ENCODE measurements around the gene PCDH9.
A peak's percentile ranks its signal among the peaks of the same experiment; 100 is the strongest.

PCDH9 gene

DNA sequence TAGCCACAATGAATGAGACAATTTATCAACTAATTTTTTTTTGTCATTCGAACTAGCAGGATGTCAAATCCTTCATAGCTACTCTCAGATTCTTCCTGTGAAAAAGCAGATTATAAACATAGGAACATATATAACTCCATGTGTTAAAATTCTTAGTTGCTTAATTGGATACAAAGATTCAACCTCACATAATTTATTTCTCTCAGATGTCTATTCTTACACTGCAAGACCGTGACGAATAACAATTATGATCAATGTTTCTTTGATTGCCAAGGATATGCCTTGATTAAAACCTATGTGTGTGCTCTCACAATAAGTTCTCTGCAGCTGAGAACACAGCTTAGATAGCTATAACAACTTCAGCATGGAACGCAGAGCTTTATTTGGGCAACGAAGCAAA, 872.7 kb downstream of the PCDH9 start:
- in situ Hi-C loops (cut with HindIII; ENCODE audit: low sequenced_read_pairs), result no loop called here

GRCh38 chr13:66354879-66355751, 875.0 kb downstream of the PCDH9 start:
- TF ChIP-seq, protein P1, sequence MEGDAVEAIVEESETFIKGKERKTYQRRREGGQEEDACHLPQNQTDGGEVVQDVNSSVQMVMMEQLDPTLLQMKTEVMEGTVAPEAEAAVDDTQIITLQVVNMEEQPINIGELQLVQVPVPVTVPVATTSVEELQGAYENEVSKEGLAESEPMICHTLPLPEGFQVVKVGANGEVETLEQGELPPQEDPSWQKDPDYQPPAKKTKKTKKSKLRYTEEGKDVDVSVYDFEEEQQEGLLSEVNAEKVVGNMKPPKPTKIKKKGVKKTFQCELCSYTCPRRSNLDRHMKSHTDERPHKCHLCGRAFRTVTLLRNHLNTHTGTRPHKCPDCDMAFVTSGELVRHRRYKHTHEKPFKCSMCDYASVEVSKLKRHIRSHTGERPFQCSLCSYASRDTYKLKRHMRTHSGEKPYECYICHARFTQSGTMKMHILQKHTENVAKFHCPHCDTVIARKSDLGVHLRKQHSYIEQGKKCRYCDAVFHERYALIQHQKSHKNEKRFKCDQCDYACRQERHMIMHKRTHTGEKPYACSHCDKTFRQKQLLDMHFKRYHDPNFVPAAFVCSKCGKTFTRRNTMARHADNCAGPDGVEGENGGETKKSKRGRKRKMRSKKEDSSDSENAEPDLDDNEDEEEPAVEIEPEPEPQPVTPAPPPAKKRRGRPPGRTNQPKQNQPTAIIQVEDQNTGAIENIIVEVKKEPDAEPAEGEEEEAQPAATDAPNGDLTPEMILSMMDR (IDR thresholded peaks at IDR 0.05; ENCODE audit: low read depth, low read length), result no peak
- no peak for DNase-seq (ENCODE audit: low read depth, low spot score)
- no peak overlapping the region for H3K4me3 ChIP-seq (ENCODE audit: low read depth, low read length)
- in situ Hi-C loops (cut with HindIII; ENCODE audit: low sequenced_read_pairs), result no loop called here

More for the DNA sequence above, 872.7 kb downstream of the PCDH9 start:
- no peak for DNase-seq (ENCODE audit: low read depth, low spot score)
- TF ChIP-seq, protein P1 (IDR thresholded peaks at IDR 0.05; ENCODE audit: low read depth, low read length), result no peak
- H3K4me3 ChIP-seq (ENCODE audit: low read depth, low read length), result no peak overlapping the region

DNA sequence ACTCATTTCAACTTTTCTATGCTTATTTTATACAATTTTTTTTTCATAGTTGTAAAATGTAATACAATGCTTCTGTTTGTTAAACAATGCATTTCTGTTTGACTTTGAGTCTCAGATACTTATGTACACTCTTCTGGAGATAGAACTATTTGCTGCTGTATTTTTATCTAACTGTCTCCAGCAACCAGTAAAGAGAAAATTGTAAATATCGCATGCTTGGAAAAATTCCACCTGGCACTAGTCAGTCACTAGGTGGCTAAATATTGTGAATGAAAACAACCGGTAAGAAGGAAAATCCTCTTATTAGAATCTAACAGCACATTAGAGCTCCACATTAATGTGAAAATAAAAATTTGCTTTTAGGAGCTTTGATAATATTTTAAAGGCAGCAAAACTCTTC, 876.5 kb downstream of the PCDH9 start:
- H3K4me3 ChIP-seq (ENCODE audit: low read depth, low read length), result no peak overlapping the region
- DNase-seq (ENCODE audit: low read depth, low spot score), result peak; percentile 41
- TF ChIP-seq, protein P1 (IDR thresholded peaks at IDR 0.05; ENCODE audit: low read depth, low read length), result no peak
- in situ Hi-C loops (cut with HindIII; ENCODE audit: low sequenced_read_pairs), result no loop called here

DNA sequence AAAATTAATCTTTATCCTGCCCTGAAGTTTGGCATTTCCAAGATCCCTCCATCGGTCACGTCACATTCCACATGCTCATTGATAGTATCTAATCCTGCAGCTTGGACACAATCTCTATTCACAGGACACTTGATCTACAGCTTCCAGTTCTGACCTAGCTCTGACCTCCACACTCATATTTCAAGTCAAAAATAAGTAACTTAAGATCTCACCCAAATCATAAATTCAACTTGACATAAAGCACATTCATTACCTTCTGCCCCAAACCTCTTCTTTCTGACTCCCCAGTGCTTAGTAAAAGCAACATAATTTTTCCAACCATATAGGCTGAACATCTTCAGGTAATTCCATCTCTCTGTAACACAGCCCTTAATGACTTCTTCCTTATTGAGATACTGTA, 880.2 kb downstream of the PCDH9 start:
- TF ChIP-seq, protein P1 (IDR thresholded peaks at IDR 0.05; ENCODE audit: low read depth, low read length), result no peak
- in situ Hi-C loops (cut with HindIII; ENCODE audit: low sequenced_read_pairs), result no loop called here

GRCh38 chr13:66348745-66349690, 881.1 kb downstream of the PCDH9 start:
- no peak for DNase-seq (ENCODE audit: low read depth, low spot score)
- no peak overlapping the region for H3K4me3 ChIP-seq (ENCODE audit: low read depth, low read length)
- in situ Hi-C loops (cut with HindIII; ENCODE audit: low sequenced_read_pairs), result no loop called here
- TF ChIP-seq, protein P1 (IDR thresholded peaks at IDR 0.05; ENCODE audit: low read depth, low read length), result no peak

More for the DNA sequence above, 880.2 kb downstream of the PCDH9 start:
- DNase-seq (ENCODE audit: low read depth, low spot score), result no peak
- no peak overlapping the region for H3K4me3 ChIP-seq (ENCODE audit: low read depth, low read length)

GRCh38 chr13:66347486-66348117, 882.5 kb downstream of the PCDH9 start:
- TF ChIP-seq, protein P1 (IDR thresholded peaks at IDR 0.05; ENCODE audit: low read depth, low read length), result no peak

More at GRCh38 chr13:66347486-66348117, 882.5 kb downstream of the PCDH9 start:
- in situ Hi-C loops (cut with HindIII; ENCODE audit: low sequenced_read_pairs), result no loop called here
- no peak for DNase-seq (ENCODE audit: low read depth, low spot score)
- H3K4me3 ChIP-seq (ENCODE audit: low read depth, low read length), result no peak overlapping the region

Data from astrocyte of the spinal cord (primary cell).